A673 (cell line): Measurements from ENCODE around the gene ELOB. TPM values are rescaled to one million over a fixed set of nuclear protein-coding genes. Genes with fewer than 3 reads are reported as not detected.

ENCODE experiments used
- BruUV-seq: library from RNA; stranded (reverse); fragments of 400-500 nt; replicated peaks from 2 replicates; lab custom pipeline; 2021; lab: Mats Ljungman, UMichigan
- CTCF ChIA-PET: fragments of 300-600 bp; sonication (Branson Sonifier 250); formaldehyde crosslinking; loops from one replicate; lab custom pipeline; 2022; ENCODE audit warnings: antibody characterized with exemption; lab: Charles Lee
- POLR2A ChIA-PET: fragments of 300-600 bp; sonication (Branson Sonifier 250); formaldehyde crosslinking; loops from one replicate; lab custom pipeline; 2022; ENCODE audit warnings: antibody characterized with exemption; ENCODE audit not compliant: low non-redundant PET; lab: Charles Lee
- DNase-seq: peaks from one replicate; pipeline ENCODE4 v3.0.0-alpha.2; 2015; ENCODE audit warnings: low spot score
- H3K27ac ChIP-seq: fragments of 200-600 bp; sonication (generic); 2 replicates; pipeline ENCODE4 v1.5.1; 2016; ENCODE audit warnings: mixed run types, low read depth, mild to moderate bottlenecking, mixed read lengths, antibody characterized with exemption, low read length; ENCODE audit not compliant: poor library complexity, severe bottlenecking
- H3K27me3 ChIP-seq: fragments of 200-600 bp; sonication (generic); replicated peaks from 2 replicates; pipeline ENCODE4 v1.6.1; 2017; ENCODE audit warnings: mixed run types, low read depth, mild to moderate bottlenecking, mixed read lengths, antibody characterized with exemption, low read length; ENCODE audit not compliant: insufficient read depth, poor library complexity
- H3K36me3 ChIP-seq: fragments of 200-600 bp; sonication (generic); 2 replicates; pipeline ENCODE4 v1.6.1; 2016; ENCODE audit warnings: mixed run types, mild to moderate bottlenecking, mixed read lengths, antibody characterized with exemption, low read length; ENCODE audit not compliant: insufficient read depth, poor library complexity, severe bottlenecking
- H3K4me1 ChIP-seq: fragments of 200-600 bp; sonication (generic); 2 replicates; pipeline ENCODE4 v1.6.1; 2017; ENCODE audit warnings: mixed run types, mild to moderate bottlenecking, mixed read lengths, antibody characterized with exemption, low read length; ENCODE audit not compliant: insufficient read depth, poor library complexity, severe bottlenecking
- H3K4me3 ChIP-seq: fragments of 200-600 bp; sonication (generic); 2 replicates; pipeline ENCODE4 v1.5.1; 2016; ENCODE audit warnings: low read depth, mixed run types, mild to moderate bottlenecking, mixed read lengths, low read length; ENCODE audit not compliant: poor library complexity, severe bottlenecking
- H3K9me3 ChIP-seq: fragments of 200-600 bp; sonication (generic); 2 replicates; pipeline ENCODE4 v1.6.1; 2016; ENCODE audit warnings: mixed run types, low read depth, mild to moderate bottlenecking, mixed read lengths, antibody characterized with exemption, low read length; ENCODE audit not compliant: poor library complexity, severe bottlenecking
- CTCF ChIP-seq: fragments of 300-800, 200-600 bp; sonication (generic); conservative IDR thresholded peaks from 2 replicates; pipeline ENCODE4 v1.5.1; 2017; ENCODE audit warnings: low read depth, mild to moderate bottlenecking, antibody characterized with exemption, low read length, moderate library complexity, mixed read lengths
- EZH2 ChIP-seq: fragments of 200-600 bp; sonication (generic); IDR thresholded peaks from 2 replicates; pipeline ENCODE4 v1.6.1; 2017; ENCODE audit warnings: borderline replicate concordance, low read depth, mild to moderate bottlenecking, mixed read lengths, antibody characterized with exemption, low read length; ENCODE audit not compliant: poor library complexity, severe bottlenecking
- intact Hi-C: fragments of 100-400 bp; cut with micrococcal nuclease; formaldehyde crosslinking; loops from one replicate; pipeline ENCODE4 v1.10.0; 2022; ENCODE audit not compliant: unreplicated experiment
- total RNA-seq: library from RNA; stranded (reverse); gene quantifications from 2 replicates; pipeline ENCODE4 v1.2.3, GENCODE V29; 2021

Gene ELOB
- total RNA-seq, 1 experiment from 2014 or later = 188 TPM

DNA sequence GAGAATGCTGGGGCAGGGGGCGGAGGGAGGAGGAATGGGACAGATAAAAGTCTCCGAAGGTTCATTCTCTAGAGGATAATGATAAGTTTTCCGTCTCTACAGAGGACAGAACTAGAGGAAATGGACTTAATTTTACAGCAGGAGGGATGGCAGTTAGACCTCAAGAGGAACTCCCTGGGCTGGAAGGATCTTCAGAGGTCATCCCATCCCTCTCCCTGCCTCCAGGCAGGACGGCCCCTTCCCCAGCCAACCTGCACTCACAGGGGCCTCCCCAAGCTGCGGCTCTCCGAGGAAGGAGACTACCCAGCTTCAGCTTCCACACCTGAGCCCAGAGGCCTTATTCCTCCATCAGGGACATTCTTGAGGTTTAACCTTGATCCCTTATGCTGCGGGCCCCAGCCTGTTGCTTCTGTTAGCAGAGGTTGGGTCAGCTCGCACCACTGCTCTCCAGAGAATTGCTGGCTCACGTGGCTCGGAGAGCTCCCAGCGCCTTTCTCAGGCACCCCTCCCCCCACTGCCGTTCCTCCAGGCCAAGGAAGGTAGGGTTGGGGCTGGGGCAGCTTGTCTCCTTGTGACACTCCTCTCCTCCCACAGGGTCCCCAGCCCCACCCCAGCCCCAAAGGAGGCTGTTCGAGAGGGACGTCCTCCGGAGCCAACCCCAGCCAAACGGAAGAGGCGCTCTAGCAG lies 8.5 kb downstream of the ELOB start:
- DNase-seq = no peak
- Histone ChIP-seq H3K9me3 (no peaks in the 10 kb centered on the region), H3K27me3 (no peaks in the 10 kb centered on the region), H3K4me3 (no peak overlapping the region), H3K27ac (no peak overlapping the region), H3K36me3 (peaks cover 99% of the 10 kb centered on the region), H3K4me1 (no peaks in the 10 kb centered on the region)
- POLR2A ChIA-PET = no interaction called here
- CTCF ChIA-PET = no interaction called here
- BruUV-seq = no TSS peak
- no peak for TF ChIP-seq EZH2
- TF ChIP-seq CTCF = no peak
- intact Hi-C loops = no loop called here

GRCh38 chr16:2767891-2768290 lies 9.2 kb downstream of the ELOB start:
- DNase-seq = no peak
- H3K27me3 ChIP-seq = no peaks in the 10 kb centered on the region
- ChIA-PET POLR2A (no interaction called here), CTCF (no interaction called here)
- no peak overlapping the region for H3K4me3 ChIP-seq
- H3K4me1 ChIP-seq = no peaks in the 10 kb centered on the region
- H3K9me3 ChIP-seq = no peaks in the 10 kb centered on the region
- TF ChIP-seq EZH2 (no peak), CTCF (no peak)
- no TSS peak for BruUV-seq
- intact Hi-C loops = no loop called here
- no peak overlapping the region for H3K27ac ChIP-seq
- peaks cover 100% of the 10 kb centered on the region for H3K36me3 ChIP-seq

- intact Hi-C loops = no loop called here
- no peak for TF ChIP-seq EZH2
- no peak for TF ChIP-seq CTCF
- Histone ChIP-seq H3K9me3 (no peaks in the 10 kb centered on the region), H3K27me3 (no peaks in the 10 kb centered on the region), H3K27ac (no peak overlapping the region), H3K4me1 (no peaks in the 10 kb centered on the region), H3K4me3 (no peak overlapping the region), H3K36me3 (peaks cover 100% of the 10 kb centered on the region)
- BruUV-seq = no TSS peak
- ChIA-PET POLR2A (no interaction called here), CTCF (no interaction called here)
- no peak for DNase-seq
Measured at GRCh38 chr16:2767140-2767731, 9.8 kb downstream of the ELOB start.
